Stimulated activated CD4-positive, alpha-beta T cell treated with anti-CD3 and anti-CD28 coated beads, TNF-alpha, amount 100 ng/mL, for 1 hour (primary cell): ENCODE data around the gene OR52B6.
A peak's percentile ranks its signal among the peaks of the same experiment; 100 is the strongest.
"Not testable (repeated sequence)": the region's sequence is repeated elsewhere in the genome, so short reads cannot be mapped to it uniquely, and the experiment has no call there.

Experiments
- DNase-seq, 3 donors: peaks; one replicate each; pipeline ENCODE4 v3.0.0-alpha.2; 2020; ENCODE audit warnings: low read depth in 3 of 3, low spot score in 1 of 3

The OR52B6 gene

DNA sequence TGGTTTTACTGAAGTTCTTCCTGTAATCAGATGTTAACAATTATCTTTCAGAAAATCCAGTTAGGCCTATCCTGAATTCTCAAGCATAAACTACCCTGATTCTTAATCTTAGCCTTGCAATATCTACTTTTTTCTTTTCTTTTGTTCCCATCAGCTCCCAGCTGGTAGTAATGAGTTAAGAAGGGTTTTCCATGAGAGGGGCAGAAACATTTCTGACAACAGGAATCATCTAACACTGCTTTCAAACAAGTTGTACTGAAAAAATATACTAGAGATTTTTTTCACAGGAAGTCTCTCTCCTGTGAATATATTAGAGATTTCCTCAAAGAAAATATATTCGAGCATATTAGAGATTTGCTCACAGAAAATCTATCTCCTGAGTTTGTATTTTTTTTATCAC is 12.5 kb downstream of the OR52B6 start:
- DNase-seq, result no peak

DNA sequence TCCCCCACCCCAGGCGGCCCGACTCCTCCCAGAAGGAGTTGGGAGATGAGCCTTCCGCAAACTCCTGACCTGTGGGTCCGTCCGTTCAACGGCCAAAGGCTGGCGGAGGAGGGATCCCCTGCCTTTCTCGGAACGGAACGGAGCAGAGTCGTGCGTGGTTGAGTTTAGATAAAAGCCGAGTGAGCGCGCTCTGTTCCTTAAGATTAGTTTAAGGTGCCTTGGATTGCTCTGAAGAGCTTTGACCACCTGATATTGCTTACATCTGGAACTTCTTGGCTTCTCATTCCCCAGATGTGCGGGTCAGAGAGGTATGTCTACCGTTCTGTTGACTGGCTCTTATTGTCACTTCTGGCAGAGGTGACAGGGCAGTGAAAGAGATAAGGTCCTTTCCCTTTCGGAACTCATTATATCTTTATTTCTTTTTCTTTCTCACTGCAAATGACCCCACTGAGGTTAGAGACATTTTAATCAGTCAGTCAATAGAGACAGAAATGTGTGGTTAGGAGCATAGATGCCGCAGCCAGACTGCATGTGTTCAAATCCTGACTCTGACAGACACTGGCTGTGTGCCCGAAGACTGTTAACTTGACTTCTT is 16.0 kb downstream of the OR52B6 start, which contains the start of gene TRIM6:
Gene TRIM6, plus strand, starts transcription at position 31 of the 595 bp plus-strand sequence. Its CDS starts 261 bp downstream, at position 292.
- peak in 1 of 3 donors; percentile 2 for DNase-seq

DNA sequence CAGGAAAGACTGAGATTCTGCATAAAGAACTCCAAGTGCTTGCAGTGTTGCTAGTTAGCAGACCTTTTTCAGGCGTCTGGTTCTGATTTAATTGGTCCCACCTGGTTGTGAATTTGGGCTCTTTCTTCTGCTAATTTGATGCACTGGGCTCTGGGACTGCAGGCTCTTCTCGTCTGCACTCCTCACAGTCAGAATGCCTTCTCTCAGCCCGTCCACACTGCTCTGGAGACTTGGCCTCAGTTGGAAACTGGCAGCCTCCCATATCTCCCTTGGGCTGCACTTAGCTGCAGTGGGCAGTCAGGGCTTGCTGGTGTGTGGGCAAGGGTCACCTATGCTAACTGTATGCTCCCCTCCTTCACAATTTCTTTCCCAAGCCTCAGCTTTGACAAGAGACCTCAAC is 17.3 kb downstream of the OR52B6 start:
- DNase-seq, result no peak

DNA sequence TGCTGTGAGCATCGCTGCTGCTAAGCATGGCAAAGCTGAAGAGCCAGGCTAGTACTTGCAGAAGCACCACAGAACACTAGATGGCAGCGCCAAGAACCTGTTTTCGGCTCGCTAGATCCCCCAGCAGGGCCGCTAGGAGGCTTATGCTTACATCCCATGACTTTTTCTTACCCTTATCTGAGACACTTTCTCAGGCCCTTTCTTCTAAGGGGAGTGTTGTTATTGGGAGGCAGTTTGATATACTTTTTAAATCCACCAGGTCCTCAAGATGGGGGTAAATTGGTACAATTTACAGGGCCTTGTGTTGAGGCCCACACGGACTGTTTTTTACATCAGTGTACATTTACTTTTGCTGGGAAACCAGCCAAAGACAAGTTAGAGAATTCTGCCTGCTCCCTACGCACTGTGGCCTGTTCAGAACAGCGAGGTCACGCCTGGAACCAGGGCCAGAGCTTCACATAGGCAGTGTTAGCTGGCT is 19.7 kb downstream of the OR52B6 start:
- DNase-seq, result peak in 2 of 3 donors; percentile 14 to 22

DNA sequence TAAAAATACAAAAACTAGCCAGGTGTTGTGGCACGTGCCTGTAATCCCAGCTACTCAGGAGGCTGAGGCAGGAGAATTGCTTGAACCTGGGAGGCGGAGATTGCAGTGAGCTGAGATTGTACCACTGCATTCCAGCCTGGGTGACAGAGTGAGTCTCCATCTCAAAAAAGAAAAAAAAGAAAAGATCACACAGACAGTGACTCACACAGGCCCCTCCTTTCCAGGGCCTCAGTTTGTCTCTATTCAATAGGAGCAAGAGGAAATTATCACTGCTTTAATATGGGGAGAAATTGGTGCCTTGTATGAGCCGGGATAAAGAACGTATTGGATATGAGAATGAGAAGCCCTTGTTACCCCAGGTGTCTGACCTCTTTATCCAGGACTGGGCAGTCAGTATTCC is 22.1 kb downstream of the OR52B6 start:
- not testable (repeated sequence) for DNase-seq

DNA sequence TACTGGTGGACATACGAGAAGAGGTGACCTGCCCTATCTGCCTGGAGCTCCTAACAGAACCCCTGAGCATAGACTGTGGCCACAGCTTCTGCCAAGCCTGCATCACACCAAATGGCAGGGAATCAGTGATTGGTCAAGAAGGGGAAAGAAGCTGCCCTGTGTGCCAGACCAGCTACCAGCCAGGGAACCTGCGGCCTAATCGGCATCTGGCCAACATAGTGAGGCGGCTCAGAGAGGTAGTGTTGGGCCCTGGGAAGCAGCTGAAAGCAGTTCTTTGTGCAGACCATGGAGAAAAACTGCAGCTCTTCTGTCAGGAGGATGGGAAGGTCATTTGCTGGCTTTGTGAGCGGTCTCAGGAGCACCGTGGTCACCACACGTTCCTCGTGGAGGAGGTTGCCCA is 22.6 kb downstream of the OR52B6 start:
- no peak for DNase-seq

DNA sequence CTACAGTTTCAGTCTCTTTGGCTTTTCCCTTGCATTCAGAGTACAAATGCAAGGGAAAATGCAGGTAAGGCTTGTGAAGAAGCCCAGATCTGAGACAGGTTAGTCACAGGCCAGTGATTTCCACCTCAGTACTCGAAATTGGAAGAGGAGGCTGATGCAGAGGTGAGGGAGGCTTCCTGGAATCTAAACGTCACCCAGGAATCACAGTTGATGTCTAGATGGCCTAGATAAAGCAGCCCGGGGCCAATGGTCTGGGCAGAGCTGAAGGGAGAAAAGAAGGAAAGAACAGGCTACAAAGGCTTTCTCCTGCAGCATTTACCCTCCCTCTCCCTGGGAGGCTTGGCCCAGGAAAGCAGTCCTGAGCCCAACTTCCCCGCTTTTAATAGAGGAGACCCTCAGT is 24.2 kb downstream of the OR52B6 start:
- DNase-seq, result no peak

DNA sequence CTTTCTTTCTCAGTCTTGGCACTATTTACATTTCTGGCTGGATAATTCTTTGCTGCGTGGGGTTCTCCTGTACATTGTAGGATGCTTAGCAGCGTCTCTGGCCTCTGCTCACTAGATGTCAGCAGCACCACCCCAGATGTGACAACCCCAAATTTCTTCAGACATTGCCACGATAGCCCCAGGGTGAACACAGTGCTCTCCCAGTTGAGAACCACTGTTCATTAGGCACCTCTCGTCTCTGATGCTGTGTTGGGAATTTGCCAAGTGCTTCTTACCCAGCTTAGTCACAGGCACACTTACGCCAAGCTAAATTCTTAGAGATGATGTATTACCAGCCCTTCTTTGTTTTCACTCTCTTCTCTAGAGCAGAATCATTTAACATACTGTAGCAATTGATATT is 25.2 kb downstream of the OR52B6 start:
- DNase-seq, result no peak

DNA sequence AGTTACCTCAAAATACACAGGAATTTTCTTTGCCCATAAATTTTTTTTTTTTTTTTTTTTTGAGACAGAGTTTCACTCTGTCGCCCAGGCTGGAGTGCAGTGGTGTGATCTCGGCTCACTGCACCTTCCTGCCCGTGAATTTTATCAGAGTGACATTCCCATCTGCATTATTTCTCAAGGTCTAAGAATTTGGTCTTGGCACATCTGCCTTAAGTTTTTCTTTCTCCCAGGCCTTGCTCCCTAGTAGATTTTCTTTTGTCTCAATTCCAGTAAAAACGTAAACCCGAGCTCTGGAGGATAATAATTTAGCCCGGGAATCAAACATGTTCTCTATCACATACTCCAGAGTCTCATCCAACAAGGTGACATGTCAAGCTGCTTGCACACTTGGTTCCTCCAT is 28.1 kb downstream of the OR52B6 start:
- no peak for DNase-seq

DNA sequence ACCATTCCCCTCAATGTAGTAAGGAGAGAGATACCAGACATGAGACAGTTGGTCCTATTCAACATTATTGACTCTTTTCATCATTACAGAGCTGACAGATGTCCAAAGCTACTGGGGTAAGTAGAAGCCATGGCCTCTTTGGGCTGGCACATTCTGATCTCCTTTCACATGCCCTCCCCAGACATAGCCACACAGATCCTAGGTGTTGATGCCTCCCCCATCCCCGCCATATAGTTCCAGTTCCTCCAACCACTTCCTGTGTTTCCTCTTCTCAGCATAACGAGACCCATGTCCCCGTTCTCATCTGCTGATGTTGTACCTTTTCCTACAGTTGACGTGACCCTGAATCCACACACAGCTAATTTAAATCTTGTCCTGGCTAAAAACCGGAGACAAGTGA is 29.8 kb downstream of the OR52B6 start:
- no peak for DNase-seq

DNA sequence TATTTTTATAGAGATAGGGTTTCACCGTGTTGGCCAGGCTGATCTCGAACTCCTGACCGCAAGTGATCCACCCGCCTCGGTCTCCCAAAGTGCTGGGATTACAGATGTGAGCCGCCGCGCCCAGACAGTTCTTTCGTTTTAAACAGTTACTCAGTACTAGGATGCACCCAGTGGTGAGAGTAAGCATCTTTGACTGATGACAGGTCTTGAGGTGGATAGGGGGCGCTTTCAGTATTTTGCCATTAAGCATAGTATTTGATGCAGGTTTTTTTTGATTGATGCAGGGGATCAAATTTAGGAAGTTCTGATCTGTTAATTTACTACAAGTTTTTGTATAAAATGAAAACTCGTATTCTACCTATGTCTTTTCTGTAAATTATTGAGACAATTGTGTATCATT is 30.9 kb downstream of the OR52B6 start:
- DNase-seq, result no peak

DNA sequence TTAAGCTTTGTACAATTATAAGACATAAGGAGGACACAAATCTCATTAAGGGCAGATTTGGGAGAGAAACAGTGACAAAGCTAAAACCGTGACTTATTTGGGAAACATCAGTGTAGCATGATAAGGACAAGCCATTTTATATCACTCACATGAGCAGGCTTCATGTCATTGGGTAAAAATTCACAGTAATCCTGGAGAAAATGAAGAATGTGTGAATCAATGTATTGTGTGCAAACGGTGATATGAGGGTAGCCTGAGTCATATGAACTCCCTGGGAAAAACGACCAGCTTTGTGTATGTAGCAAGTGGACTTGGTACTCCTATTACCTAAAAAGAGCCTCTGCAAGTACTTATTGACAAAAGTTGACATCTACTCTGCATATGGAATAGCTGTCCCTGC is 38.1 kb downstream of the OR52B6 start:
- no peak for DNase-seq

DNA sequence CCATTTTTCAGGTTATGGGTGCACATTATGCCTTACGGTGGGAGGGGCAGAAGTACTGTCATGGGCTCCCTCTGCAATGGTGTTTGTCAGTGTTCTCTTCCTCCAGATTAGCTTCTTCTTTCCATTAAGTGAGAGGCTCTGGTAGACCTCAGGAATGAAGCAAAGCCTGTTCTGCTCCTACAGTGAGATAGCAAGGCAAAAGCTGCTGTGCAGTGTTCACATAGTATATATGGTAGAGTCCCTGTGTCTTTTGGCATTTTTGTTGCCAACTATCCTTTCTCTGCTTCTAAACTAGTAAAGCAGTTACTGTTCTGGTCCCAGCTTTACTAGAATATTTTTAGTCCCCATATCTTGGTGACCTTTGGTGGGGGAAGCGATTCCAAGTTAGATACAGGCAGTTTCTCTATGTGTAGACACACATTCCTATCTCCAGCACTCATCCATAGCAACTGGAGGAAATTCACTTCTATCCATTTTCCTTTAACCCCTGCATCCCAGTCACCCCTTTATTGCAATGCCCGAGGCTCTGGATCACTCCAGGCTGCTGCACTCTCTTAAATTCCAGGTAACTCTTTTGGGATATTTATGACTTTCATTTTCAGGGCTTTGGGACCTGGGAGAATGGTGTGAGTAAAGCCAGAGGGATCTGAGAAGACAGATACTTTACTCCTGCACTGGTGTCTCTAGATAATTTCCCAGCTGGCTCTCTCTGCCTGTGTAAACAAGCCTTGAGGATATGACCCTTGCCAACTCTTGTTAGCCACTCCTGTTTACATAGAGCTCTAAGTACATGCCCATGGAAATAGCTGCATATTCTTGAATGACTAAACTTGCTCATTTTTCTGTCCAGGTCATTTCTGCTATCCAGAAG is 40.2 kb downstream of the OR52B6 start:
- DNase-seq, result no peak

DNA sequence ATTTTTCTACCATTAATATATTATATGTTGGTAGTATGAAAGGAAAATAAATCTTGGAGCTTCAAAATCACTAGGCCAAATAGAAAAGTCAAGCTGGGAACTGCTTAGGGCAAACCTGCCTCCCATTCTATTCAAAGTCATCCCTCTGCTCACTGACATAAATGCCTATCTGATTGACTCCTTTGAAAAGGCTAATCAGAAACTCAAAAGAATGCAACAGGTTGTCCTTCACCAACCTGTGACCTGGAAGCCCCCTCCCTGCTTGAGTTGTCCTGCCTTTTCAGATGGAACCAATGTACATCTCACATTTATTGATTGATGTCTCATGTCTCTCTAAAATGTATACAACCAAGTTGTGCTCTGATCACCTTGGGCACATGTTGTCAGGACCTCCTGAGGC is 40.9 kb downstream of the OR52B6 start:
- DNase-seq, result no peak

DNA sequence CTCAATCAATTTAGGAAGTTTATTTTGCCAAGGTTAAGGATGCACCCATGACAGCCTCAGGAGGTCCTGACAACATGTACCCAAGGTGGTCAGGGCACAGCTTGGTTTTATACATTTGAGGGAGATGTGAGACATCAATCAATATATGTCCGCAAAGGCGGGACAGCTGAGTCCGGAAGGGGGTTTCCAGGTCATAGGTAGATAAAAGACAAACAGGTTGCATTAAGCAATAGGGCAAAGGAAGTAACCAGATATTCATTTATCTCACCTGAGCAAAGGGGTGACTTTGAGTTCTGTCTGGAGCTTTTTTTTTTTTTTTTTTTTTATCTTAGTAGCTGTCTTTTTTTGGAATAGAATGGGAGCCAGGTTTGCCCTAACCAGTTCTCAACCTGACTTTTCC is 42.1 kb downstream of the OR52B6 start:
- DNase-seq, result no peak

DNA sequence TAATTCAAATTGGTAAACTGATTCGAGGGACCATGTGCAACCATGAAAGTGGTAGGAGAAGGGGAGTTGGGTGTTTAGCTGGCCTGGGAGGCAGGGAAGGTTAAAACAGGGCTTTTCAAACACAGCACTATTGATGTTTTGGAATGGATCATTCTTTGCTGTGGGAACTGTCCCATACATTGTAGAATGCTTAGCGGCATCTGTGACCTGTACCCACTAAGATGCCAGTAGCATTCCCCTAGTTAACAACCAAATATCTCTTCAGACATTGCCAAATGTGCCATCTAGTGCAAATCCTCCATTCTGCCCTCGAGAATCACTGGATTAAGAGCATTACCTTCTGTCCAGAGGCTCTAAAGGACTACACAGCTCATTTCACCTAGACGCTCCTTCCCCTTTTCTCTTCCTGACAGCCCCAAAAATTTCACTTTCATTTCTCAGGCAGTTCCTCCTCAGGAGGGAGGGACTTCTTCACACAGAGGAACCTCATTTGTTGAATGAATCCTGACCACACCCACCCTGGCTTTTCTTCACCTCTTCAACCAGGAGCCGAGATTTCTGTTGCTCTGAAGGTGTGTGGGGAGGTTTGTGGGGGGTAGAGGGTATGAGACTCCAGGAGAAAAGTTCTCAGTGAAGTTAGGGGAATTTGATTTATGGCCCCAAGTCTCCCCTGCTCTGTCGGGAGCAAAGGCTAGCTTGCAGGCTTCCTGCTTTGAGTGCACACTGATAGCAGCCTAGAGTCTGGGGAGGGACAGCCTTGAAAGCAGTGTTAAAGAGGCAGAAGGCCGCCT is 44.0 kb downstream of the OR52B6 start, which contains the start of gene TRIM34:
Gene TRIM34, plus strand, starts transcription at position 513 of the 791 bp plus-strand sequence. CDS start 7,331 bp downstream, outside the sequence.
- DNase-seq, result peak; percentile 7 to 28 (median 21)

DNA sequence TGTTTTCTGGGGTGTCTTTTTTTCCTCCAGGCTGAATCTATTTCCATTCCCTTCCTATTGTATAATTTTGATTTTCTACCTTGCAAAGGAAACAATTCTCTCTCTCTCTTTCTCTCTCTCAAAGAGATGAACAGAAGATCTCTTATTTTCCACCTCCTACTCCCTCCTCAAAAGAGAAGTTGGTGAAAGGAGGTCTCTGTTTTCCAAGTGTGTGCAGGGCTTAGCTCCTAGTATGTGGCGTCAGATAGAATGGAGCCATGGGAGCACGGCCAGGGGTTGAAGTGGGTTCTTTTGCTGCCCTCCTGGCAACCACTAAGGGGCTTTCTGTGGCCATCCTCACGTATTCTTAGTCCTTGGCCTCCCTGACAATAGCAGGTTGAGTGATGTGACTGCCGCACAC is 44.6 kb downstream of the OR52B6 start:
- no peak for DNase-seq

DNA sequence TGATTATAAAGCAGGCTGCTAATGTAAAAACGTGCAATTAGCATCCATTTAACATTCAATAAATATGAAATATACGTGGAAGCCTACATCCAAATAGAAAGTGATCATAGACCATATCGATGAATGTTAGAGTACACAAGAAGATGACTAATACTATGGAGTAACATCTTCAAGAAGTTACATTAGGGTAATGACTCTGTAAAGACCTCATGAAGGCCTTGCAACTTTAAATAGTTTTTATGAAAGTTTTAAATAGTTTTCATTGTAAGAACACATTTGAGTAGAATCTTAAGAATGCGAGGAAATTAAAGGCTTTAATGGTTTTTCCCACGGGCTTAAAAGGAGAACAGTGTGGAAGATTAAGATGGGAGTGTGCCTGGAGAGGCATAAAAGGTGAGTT is 45.5 kb downstream of the OR52B6 start:
- DNase-seq, result no peak

DNA sequence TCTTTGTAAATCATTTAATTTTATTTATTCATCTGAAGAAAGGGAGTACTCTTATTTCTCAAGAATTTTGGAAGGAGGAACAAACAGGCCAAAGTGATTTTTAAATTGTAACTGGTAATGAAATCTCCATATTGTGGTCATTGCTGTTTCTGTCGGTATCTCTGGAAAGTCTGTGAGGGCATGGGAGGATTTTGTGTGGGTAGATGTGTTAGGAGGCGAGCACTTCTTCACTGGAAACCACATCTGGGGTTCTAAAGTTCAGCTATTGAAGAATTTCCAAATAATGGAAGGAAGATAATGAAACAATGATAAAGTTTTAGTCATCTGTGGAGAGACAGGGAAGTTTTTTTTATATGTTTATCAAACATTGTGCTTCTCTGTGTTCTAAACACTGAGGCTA is 50.7 kb downstream of the OR52B6 start:
- DNase-seq, result no peak
